MM.1S (cell line): ENCODE measurements around the gene TREX2.

Experiments
- EZH2 ChIP-seq: fragments of 300-600 bp; sonication (generic); optimal IDR thresholded peaks from 2 replicates; pipeline ENCODE3; 2017; ENCODE audit warnings: low read depth, mild to moderate bottlenecking, antibody characterized with exemption, low read length, mixed read lengths
- EZH2phosphoT487 ChIP-seq: fragments of 300-600 bp; sonication (generic); IDR thresholded peaks from 2 replicates; pipeline ENCODE4 v1.6.1; 2018; ENCODE audit warnings: antibody characterized with exemption, low read length
- TF ChIP-seq, protein P1 (sequence below): fragments of 300-600 bp; sonication (generic); IDR thresholded peaks from 2 replicates; pipeline ENCODE4 v1.5.1; 2016; ENCODE audit warnings: antibody characterized with exemption, low read length, mixed read lengths

DNA sequence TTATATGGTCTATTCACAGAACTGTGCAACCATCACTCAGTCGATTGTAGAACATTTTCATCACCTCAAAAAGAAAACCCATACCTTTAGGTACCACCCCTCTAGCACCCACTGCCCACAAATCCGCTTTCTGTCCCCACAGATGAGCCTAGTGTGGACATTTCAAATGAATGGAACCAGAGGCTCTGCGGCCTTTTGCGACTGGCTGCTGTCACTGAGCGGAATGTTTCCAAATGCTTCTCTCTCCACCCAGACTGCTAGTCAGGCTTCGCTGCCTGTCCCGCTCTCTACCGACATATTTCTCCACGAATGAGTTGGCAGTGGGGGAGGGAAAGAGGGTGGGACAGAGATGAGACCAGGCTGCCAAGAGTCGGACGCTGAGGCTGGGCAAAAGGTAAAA lies 47.2 kb upstream of the TREX2 start:
- TF ChIP-seq, protein P1, sequence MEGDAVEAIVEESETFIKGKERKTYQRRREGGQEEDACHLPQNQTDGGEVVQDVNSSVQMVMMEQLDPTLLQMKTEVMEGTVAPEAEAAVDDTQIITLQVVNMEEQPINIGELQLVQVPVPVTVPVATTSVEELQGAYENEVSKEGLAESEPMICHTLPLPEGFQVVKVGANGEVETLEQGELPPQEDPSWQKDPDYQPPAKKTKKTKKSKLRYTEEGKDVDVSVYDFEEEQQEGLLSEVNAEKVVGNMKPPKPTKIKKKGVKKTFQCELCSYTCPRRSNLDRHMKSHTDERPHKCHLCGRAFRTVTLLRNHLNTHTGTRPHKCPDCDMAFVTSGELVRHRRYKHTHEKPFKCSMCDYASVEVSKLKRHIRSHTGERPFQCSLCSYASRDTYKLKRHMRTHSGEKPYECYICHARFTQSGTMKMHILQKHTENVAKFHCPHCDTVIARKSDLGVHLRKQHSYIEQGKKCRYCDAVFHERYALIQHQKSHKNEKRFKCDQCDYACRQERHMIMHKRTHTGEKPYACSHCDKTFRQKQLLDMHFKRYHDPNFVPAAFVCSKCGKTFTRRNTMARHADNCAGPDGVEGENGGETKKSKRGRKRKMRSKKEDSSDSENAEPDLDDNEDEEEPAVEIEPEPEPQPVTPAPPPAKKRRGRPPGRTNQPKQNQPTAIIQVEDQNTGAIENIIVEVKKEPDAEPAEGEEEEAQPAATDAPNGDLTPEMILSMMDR: no peak
- TF ChIP-seq EZH2phosphoT487 (no peak), EZH2 (no peak)
